ENCODE results near the gene REM1. TPM values are rescaled to one million over a fixed set of nuclear protein-coding genes. Genes with fewer than 3 reads are reported as not detected.

REM1 gene
- polyA plus RNA-seq, 1 donor from 2014 or later = not detected

Other genes with a start within 250 kb of the REM1 start
- not detected for gene DEFB115, start 217.6 kb upstream of the REM1 start, polyA plus RNA-seq
- not detected for gene DEFB116, start 166.7 kb upstream of the REM1 start, polyA plus RNA-seq
- gene DEFB118, start 106.7 kb upstream of the REM1 start, polyA plus RNA-seq = not detected
- not detected for gene DEFB119, start 84.7 kb upstream of the REM1 start, polyA plus RNA-seq
- gene DEFB121, start 69.1 kb upstream of the REM1 start, polyA plus RNA-seq = not detected
- not detected for gene DEFB123, start 34.7 kb upstream of the REM1 start, polyA plus RNA-seq
- gene DEFB124, start 161 bp upstream of the REM1 start, polyA plus RNA-seq = not detected
- 109 TPM for gene HM13, start 39.2 kb downstream of the REM1 start, polyA plus RNA-seq
- gene ID1, start 130.0 kb downstream of the REM1 start, polyA plus RNA-seq = 2.2 TPM
- 0.38 TPM for gene COX4I2, start 162.6 kb downstream of the REM1 start, polyA plus RNA-seq
- 9.8 TPM for gene BCL2L1, start 247.6 kb downstream of the REM1 start, polyA plus RNA-seq